Measurements from ENCODE around the gene DNAJC30. TPM values are rescaled to one million over a fixed set of nuclear protein-coding genes. Genes with fewer than 3 reads are reported as not detected.

The DNAJC30 gene
- total and polyA plus RNA-seq, 10 of the 15 experiments (the other 5 are each of a cell fraction or from before 2014, with no cell fraction given): 2.1 to 19.0 (median 7.9) TPM

GRCh38 chr7:73671322-73671661 lies 12.0 kb downstream of the DNAJC30 start:
- ATAC-seq (no peak), FAIRE-seq (no peak), DNase-seq (ENCODE audit: low read depth, low spot score) (no peak)
- no TSS peak for BruUV-seq (replicated peaks)
- H3K36me3 ChIP-seq (ENCODE audit: control insufficient read depth in 2 of 2, insufficient read depth in 2 of 2, low read length in 1 of 2): no peaks in the 10 kb centered on the region
- WGBS (ENCODE audit: insufficient coverage, insufficient replicate concordance, low lambda C conversion rate, missing lambda C conversion rate): 71% methylated on average over 7 of the region's 12 CpGs
- no peak overlapping the region for H2AFZ ChIP-seq (ENCODE audit: control insufficient read depth, low read depth, low read length)
- no peak overlapping the region for H3K4me2 ChIP-seq (ENCODE audit: control insufficient read depth, insufficient read depth)
- H3K4me3 ChIP-seq: no peak overlapping the region
- no peaks in the 10 kb centered on the region for H3K4me1 ChIP-seq (ENCODE audit: control insufficient read depth, insufficient read depth, low read length)
- ChIA-PET SMC1A (ENCODE audit: uncharacterized antibody, unreplicated experiment) (no interaction called here), RAD21 (ENCODE audit: unreplicated experiment) (no interaction called here), CTCF (no interaction called here), POLR2A (no interaction called here)
- H3K27me3 ChIP-seq (replicated peaks in 1 of 2; ENCODE audit: control insufficient read depth in 2 of 2, insufficient read depth in 2 of 2, low read length in 1 of 2): no peaks in the 10 kb centered on the region; a peak in 1 of 4 replicates
- in situ Hi-C loops (cut with MboI): no loop called here
- H3K27ac ChIP-seq (ENCODE audit: control insufficient read depth, insufficient read depth): no peak overlapping the region
- H3K9ac ChIP-seq (ENCODE audit: control insufficient read depth, insufficient read depth, low read length): no peak overlapping the region
- no peaks in the 10 kb centered on the region for H3K79me2 ChIP-seq (ENCODE audit: control insufficient read depth, insufficient read depth, low read length)
- TF ChIP-seq BHLHE40 (IDR thresholded peaks at IDR 0.05; ENCODE audit: borderline replicate concordance in 1 of 2, low read depth in 2 of 2, low read length in 1 of 2) (no peak), WRNIP1 (IDR thresholded peaks at IDR 0.05; ENCODE audit: borderline replicate concordance, low read depth, low read length) (no peak), USF1 (IDR thresholded peaks at IDR 0.05; ENCODE audit: borderline replicate concordance, extremely low read length, insufficient read depth, low read depth, low read length) (no peak), ATF7 (IDR thresholded peaks at IDR 0.05; ENCODE audit: low read depth) (no peak), IKZF2 (IDR thresholded peaks at IDR 0.05) (no peak), MAX (IDR thresholded peaks at IDR 0.05; ENCODE audit: low read depth, low read length) (no peak), ZBTB40 (IDR thresholded peaks at IDR 0.05; ENCODE audit: borderline replicate concordance) (no peak), ZBTB4 (CRISPR knock-in tag; IDR thresholded peaks at IDR 0.05) (no peak)
- intact Hi-C loops (cut with micrococcal nuclease; ENCODE audit: unreplicated experiment): no loop called here
- no peaks in the 10 kb centered on the region for H4K20me1 ChIP-seq (ENCODE audit: control insufficient read depth, insufficient read depth)
- no peaks in the 10 kb centered on the region for H3K9me3 ChIP-seq (replicated peaks; ENCODE audit: control insufficient read depth, insufficient read depth, low read length)
